GM23338 (cell line): ENCODE results near the gene BTBD16. TPM values are rescaled to one million over a fixed set of nuclear protein-coding genes. Genes with fewer than 3 reads are reported as not detected.

ENCODE experiments used
- ATAC-seq: fragments of 200-7000 bp; cut with Tn5 transposase; 3 replicates; pipeline ENCODE4 v1.9.1; 2020
- DNase-seq: peaks from one replicate; pipeline ENCODE4 v3.0.0-alpha.2; 2015; ENCODE audit warnings: low spot score
- H2AFZ ChIP-seq: fragments of 200-600 bp; sonication (generic); 2 replicates; pipeline ENCODE4 v1.8.0; 2016; ENCODE audit warnings: antibody characterized with exemption, mild to moderate bottlenecking, moderate library complexity
- H3F3A ChIP-seq: fragments of 200-600 bp; sonication (generic); replicated peaks from 2 replicates; pipeline ENCODE4 v1.8.0; 2017; ENCODE audit warnings: antibody characterized with exemption, mixed run types, low read depth
- H3K27ac ChIP-seq: fragments of 200-600 bp; sonication (generic); 2 replicates; pipeline ENCODE4 v1.6.1; 2016; ENCODE audit warnings: low read depth
- H3K27me3 ChIP-seq: fragments of 200-600 bp; sonication (generic); 2 replicates; pipeline ENCODE4 v1.8.0; 2016; ENCODE audit warnings: mild to moderate bottlenecking, mixed run types, moderate library complexity; ENCODE audit not compliant: insufficient read depth
- H3K36me3 ChIP-seq: fragments of 200-600 bp; sonication (generic); 2 replicates; pipeline ENCODE4 v1.8.0; 2016; ENCODE audit warnings: mild to moderate bottlenecking; ENCODE audit not compliant: insufficient read depth
- H3K4me1 ChIP-seq: fragments of 200-600 bp; sonication (generic); 2 replicates; pipeline ENCODE4 v1.8.0; 2016; ENCODE audit warnings: mild to moderate bottlenecking, moderate library complexity; ENCODE audit not compliant: insufficient read depth
- H3K4me2 ChIP-seq: fragments of 200-600 bp; sonication (generic); 2 replicates; pipeline ENCODE4 v1.7.1; 2017; ENCODE audit warnings: mixed run types
- H3K4me3 ChIP-seq: fragments of 200-600 bp; sonication (generic); 2 replicates; pipeline ENCODE4 v1.6.1; 2016; ENCODE audit warnings: mixed run types
- H3K79me2 ChIP-seq: fragments of 200-600 bp; sonication (generic); replicated peaks from 2 replicates; pipeline ENCODE4 v1.8.0; 2017; ENCODE audit warnings: mild to moderate bottlenecking; ENCODE audit not compliant: insufficient read depth
- H3K9me2 ChIP-seq: fragments of 200-600 bp; sonication (generic); 2 replicates; pipeline ENCODE4 v1.8.0; 2017; ENCODE audit not compliant: insufficient read depth
- H4K20me1 ChIP-seq: fragments of 200-600 bp; sonication (generic); replicated peaks from 2 replicates; pipeline ENCODE4 v1.8.0; 2017; ENCODE audit warnings: mild to moderate bottlenecking; ENCODE audit not compliant: insufficient read depth
- H3K27ac Mint-ChIP-seq: 2 replicates; pipeline ENCODE4 v1.8.0; 2020; ENCODE audit warnings: inconsistent platforms, mild to moderate bottlenecking, moderate library complexity, mixed read lengths
- H3K27me3 Mint-ChIP-seq: 3 replicates; pipeline ENCODE4 v1.8.0; 2022; ENCODE audit warnings: low read depth, mild to moderate bottlenecking, moderate library complexity, mixed read lengths, inconsistent platforms; ENCODE audit not compliant: insufficient read depth, poor library complexity
- H3K36me3 Mint-ChIP-seq: 3 replicates; pipeline ENCODE4 v1.8.0; 2021; ENCODE audit warnings: low read depth, mild to moderate bottlenecking, inconsistent platforms, moderate library complexity, mixed read lengths
- H3K4me1 Mint-ChIP-seq: 3 replicates; pipeline ENCODE4 v1.8.0; 2020; ENCODE audit warnings: mild to moderate bottlenecking, inconsistent platforms, mixed read lengths
- H3K4me3 Mint-ChIP-seq: 3 replicates; pipeline ENCODE4 v1.8.0; 2021; ENCODE audit warnings: moderate library complexity, mild to moderate bottlenecking, inconsistent platforms, mixed read lengths
- H3K9me3 Mint-ChIP-seq: 3 replicates; pipeline ENCODE4 v1.8.0; 2020; ENCODE audit warnings: moderate library complexity, mild to moderate bottlenecking, inconsistent platforms, mixed read lengths
- CTCF ChIP-seq, 2 experiments: fragments of 200-600 bp in 1 of 2; sonication (generic) in 1 of 2; conservative IDR thresholded peaks; 2 replicates each; pipeline versions ENCODE4 v1.5.1 to v1.6.1; 2016 to 2017; ENCODE audit warnings: antibody characterized with exemption in 2 of 2, low read depth in 2 of 2, mild to moderate bottlenecking in 2 of 2, moderate library complexity in 1 of 2
- ETS1 ChIP-seq: IDR thresholded peaks from 2 replicates; pipeline ENCODE4 v1.6.1; 2016; ENCODE audit warnings: antibody characterized with exemption
- EZH2 ChIP-seq: fragments of 200-600 bp; sonication (generic); IDR thresholded peaks from one replicate; pipeline ENCODE4 v1.8.0; 2017; ENCODE audit warnings: antibody characterized with exemption, mild to moderate bottlenecking, low read depth; ENCODE audit not compliant: unreplicated experiment
- JUNB ChIP-seq: IDR thresholded peaks from one replicate; pipeline ENCODE4 v1.6.1; 2016; ENCODE audit warnings: antibody characterized with exemption; ENCODE audit not compliant: unreplicated experiment
- NANOG ChIP-seq: IDR thresholded peaks from 2 replicates; pipeline ENCODE4 v1.6.1; 2016; ENCODE audit warnings: antibody characterized with exemption, borderline replicate concordance
- POLR2AphosphoS5 ChIP-seq: IDR thresholded peaks from 2 replicates; pipeline ENCODE4 v1.6.1; 2016; ENCODE audit warnings: antibody characterized with exemption, low read depth
- STAT1 ChIP-seq: IDR thresholded peaks from one replicate; pipeline ENCODE4 v1.6.1; 2016; ENCODE audit warnings: antibody characterized with exemption; ENCODE audit not compliant: unreplicated experiment
- ZNF331 ChIP-seq: fragments of 250-450 bp; sonication (Bioruptor Pico); IDR thresholded peaks from 2 replicates; pipeline ENCODE4 v1.5.0; 2020; ENCODE audit warnings: low read depth, mild to moderate bottlenecking, moderate library complexity
- polyA plus RNA-seq: library from polyadenylated mRNA; unstranded; fragments of >200 nt; fragmentation: Nextera tagmentation; extraction: Ambion mirVana; gene quantifications from 2 replicates; pipeline ENCODE4 v1.2.1, GENCODE V29; 2016
- total RNA-seq: library from RNA; depleted of rRNA; stranded (reverse); fragments of >200 nt; shearing (Covaris generic); gene quantifications from 2 replicates; pipeline ENCODE4 v1.2.3, GENCODE V29; 2014
- TF ChIP-seq, protein P1 (sequence below): fragments of 250-450 bp; sonication (Bioruptor Pico); IDR thresholded peaks from 2 replicates; pipeline ENCODE4 v1.5.0; 2020; ENCODE audit warnings: mild to moderate bottlenecking, moderate library complexity
- TF ChIP-seq, protein P2 (sequence below): IDR thresholded peaks from one replicate; pipeline ENCODE4 v1.6.1; 2018; ENCODE audit warnings: antibody characterized with exemption; ENCODE audit not compliant: unreplicated experiment

The BTBD16 gene
- total and polyA plus RNA-seq, 2 experiments from 2014 or later, result not detected

DNA sequence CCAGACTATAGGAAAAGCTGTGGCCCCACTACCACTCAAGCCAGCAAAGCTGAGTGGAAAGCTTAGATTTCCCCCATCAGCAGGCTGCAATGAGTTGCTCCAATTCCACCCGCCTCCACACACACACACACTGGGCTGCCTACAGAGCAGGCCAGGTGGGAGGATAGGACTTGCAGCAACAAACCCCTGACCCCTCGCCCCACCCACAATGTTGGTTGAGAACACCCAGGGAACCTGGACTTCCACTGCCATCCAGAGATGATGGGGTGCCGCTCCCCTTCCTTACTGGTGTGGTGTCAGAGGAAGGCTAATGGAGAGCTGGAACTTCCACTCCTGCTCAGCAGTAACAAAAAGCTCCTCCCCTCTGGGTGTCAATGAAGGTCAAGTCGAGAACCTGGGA is 86.6 kb downstream of the BTBD16 start:
- no peaks in the 10 kb centered on the region for H3K79me2 ChIP-seq
- no peaks in the 10 kb centered on the region for H3K27me3 ChIP-seq
- H3K27ac Mint-ChIP-seq, result no peak overlapping the region
- DNase-seq, result no peak
- no peaks in the 10 kb centered on the region for H3K4me1 ChIP-seq
- no peak overlapping the region for H3K27ac ChIP-seq
- H3K27me3 Mint-ChIP-seq, result peaks cover 1% of the 10 kb centered on the region
- no peaks in the 10 kb centered on the region for H3K9me2 ChIP-seq
- peaks cover 10% of the 10 kb centered on the region for H3K9me3 Mint-ChIP-seq
- ATAC-seq, result no peak
- peaks cover 6% of the 10 kb centered on the region; the same call in 2 of the 3 replicates for H3K36me3 Mint-ChIP-seq
- peaks cover 5% of the 10 kb centered on the region; the same call in 2 of the 3 replicates for H3K4me1 Mint-ChIP-seq
- H2AFZ ChIP-seq, result no peak overlapping the region
- no peaks in the 10 kb centered on the region for H3K36me3 ChIP-seq
- no peak overlapping the region for H3K4me3 ChIP-seq
- H3K4me2 ChIP-seq, result no peak overlapping the region
- H3K4me3 Mint-ChIP-seq, result no peak overlapping the region
- TF ChIP-seq POLR2AphosphoS5, result no peak
- TF ChIP-seq, protein P1, sequence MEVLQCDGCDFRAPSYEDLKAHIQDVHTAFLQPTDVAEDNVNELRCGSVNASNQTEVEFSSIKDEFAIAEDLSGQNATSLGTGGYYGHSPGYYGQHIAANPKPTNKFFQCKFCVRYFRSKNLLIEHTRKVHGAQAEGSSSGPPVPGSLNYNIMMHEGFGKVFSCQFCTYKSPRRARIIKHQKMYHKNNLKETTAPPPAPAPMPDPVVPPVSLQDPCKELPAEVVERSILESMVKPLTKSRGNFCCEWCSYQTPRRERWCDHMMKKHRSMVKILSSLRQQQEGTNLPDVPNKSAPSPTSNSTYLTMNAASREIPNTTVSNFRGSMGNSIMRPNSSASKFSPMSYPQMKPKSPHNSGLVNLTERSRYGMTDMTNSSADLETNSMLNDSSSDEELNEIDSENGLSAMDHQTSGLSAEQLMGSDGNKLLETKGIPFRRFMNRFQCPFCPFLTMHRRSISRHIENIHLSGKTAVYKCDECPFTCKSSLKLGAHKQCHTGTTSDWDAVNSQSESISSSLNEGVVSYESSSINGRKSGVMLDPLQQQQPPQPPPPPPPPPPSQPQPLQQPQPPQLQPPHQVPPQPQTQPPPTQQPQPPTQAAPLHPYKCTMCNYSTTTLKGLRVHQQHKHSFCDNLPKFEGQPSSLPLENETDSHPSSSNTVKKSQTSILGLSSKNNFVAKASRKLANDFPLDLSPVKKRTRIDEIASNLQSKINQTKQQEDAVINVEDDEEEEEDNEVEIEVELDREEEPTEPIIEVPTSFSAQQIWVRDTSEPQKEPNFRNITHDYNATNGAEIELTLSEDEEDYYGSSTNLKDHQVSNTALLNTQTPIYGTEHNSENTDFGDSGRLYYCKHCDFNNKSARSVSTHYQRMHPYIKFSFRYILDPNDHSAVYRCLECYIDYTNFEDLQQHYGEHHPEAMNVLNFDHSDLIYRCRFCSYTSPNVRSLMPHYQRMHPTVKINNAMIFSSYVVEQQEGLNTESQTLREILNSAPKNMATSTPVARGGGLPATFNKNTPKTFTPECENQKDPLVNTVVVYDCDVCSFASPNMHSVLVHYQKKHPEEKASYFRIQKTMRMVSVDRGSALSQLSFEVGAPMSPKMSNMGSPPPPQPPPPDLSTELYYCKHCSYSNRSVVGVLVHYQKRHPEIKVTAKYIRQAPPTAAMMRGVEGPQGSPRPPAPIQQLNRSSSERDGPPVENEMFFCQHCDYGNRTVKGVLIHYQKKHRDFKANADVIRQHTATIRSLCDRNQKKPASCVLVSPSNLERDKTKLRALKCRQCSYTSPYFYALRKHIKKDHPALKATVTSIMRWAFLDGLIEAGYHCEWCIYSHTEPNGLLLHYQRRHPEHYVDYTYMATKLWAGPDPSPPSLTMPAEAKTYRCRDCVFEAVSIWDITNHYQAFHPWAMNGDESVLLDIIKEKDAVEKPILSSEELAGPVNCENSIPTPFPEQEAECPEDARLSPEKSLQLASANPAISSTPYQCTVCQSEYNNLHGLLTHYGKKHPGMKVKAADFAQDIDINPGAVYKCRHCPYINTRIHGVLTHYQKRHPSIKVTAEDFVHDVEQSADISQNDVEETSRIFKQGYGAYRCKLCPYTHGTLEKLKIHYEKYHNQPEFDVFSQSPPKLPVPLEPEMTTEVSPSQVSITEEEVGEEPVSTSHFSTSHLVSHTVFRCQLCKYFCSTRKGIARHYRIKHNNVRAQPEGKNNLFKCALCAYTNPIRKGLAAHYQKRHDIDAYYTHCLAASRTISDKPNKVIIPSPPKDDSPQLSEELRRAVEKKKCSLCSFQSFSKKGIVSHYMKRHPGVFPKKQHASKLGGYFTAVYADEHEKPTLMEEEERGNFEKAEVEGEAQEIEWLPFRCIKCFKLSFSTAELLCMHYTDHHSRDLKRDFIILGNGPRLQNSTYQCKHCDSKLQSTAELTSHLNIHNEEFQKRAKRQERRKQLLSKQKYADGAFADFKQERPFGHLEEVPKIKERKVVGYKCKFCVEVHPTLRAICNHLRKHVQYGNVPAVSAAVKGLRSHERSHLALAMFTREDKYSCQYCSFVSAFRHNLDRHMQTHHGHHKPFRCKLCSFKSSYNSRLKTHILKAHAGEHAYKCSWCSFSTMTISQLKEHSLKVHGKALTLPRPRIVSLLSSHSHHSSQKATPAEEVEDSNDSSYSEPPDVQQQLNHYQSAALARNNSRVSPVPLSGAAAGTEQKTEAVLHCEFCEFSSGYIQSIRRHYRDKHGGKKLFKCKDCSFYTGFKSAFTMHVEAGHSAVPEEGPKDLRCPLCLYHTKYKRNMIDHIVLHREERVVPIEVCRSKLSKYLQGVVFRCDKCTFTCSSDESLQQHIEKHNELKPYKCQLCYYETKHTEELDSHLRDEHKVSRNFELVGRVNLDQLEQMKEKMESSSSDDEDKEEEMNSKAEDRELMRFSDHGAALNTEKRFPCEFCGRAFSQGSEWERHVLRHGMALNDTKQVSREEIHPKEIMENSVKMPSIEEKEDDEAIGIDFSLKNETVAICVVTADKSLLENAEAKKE (CRISPR knock-in tag), result no peak
- no peak for TF ChIP-seq ZNF331
- no peak for TF ChIP-seq JUNB
- TF ChIP-seq EZH2, result no peak
- no peak for TF ChIP-seq STAT1
- TF ChIP-seq NANOG, result no peak
- H4K20me1 ChIP-seq, result no peaks in the 10 kb centered on the region
- no peaks in the 10 kb centered on the region for H3F3A ChIP-seq

- Mint-ChIP-seq H3K36me3 (peaks cover 6% of the 10 kb centered on the region; the same call in 2 of the 3 replicates), H3K4me3 (no peak overlapping the region), H3K27me3 (peaks cover 1% of the 10 kb centered on the region), H3K4me1 (0 out of 3 replicates have a peak, but pooled peaks cover 4% of the 10 kb centered on the region), H3K9me3 (peaks cover 10% of the 10 kb centered on the region), H3K27ac (no peak overlapping the region)
- H3K79me2 ChIP-seq, result no peaks in the 10 kb centered on the region
- no peaks in the 10 kb centered on the region for H3K4me1 ChIP-seq
- 0 out of 2 replicates have a peak, but pooled peaks cover 2% of the 10 kb centered on the region for H3K9me2 ChIP-seq
- H3K36me3 ChIP-seq, result no peaks in the 10 kb centered on the region
- no peak overlapping the region for H2AFZ ChIP-seq
- no peaks in the 10 kb centered on the region for H3K27me3 ChIP-seq
- no peaks in the 10 kb centered on the region for H3F3A ChIP-seq
- no peak overlapping the region for H3K27ac ChIP-seq
- no peaks in the 10 kb centered on the region for H4K20me1 ChIP-seq
- ATAC-seq (no peak), DNase-seq (no peak)
- no peak overlapping the region for H3K4me2 ChIP-seq
- no peak overlapping the region for H3K4me3 ChIP-seq
- TF ChIP-seq, protein P2, sequence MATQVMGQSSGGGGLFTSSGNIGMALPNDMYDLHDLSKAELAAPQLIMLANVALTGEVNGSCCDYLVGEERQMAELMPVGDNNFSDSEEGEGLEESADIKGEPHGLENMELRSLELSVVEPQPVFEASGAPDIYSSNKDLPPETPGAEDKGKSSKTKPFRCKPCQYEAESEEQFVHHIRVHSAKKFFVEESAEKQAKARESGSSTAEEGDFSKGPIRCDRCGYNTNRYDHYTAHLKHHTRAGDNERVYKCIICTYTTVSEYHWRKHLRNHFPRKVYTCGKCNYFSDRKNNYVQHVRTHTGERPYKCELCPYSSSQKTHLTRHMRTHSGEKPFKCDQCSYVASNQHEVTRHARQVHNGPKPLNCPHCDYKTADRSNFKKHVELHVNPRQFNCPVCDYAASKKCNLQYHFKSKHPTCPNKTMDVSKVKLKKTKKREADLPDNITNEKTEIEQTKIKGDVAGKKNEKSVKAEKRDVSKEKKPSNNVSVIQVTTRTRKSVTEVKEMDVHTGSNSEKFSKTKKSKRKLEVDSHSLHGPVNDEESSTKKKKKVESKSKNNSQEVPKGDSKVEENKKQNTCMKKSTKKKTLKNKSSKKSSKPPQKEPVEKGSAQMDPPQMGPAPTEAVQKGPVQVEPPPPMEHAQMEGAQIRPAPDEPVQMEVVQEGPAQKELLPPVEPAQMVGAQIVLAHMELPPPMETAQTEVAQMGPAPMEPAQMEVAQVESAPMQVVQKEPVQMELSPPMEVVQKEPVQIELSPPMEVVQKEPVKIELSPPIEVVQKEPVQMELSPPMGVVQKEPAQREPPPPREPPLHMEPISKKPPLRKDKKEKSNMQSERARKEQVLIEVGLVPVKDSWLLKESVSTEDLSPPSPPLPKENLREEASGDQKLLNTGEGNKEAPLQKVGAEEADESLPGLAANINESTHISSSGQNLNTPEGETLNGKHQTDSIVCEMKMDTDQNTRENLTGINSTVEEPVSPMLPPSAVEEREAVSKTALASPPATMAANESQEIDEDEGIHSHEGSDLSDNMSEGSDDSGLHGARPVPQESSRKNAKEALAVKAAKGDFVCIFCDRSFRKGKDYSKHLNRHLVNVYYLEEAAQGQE, result no peak
- no peak for TF ChIP-seq CTCF (conservative IDR thresholded peaks at IDR 0.05; ENCODE audit: low read depth in 2 of 2)
- TF ChIP-seq ETS1, result no peak
These were observed 88.5 kb downstream of the BTBD16 start for GRCh38 chr10:122359621-122360020.
